ENCODE results near the gene SP2. TPM values are rescaled to one million over a fixed set of nuclear protein-coding genes. Genes with fewer than 3 reads are reported as not detected.

Gene SP2
- total RNA-seq, 1 experiment from 2014 or later, result 1.2 TPM

- DNase-seq (ENCODE audit: low spot score), result no peak
Observed at GRCh38 chr17:47973541-47973940, 77.5 kb downstream of the SP2 start.

- no peak for DNase-seq (ENCODE audit: low spot score)
Observed at GRCh38 chr17:47975189-47975822, 79.3 kb downstream of the SP2 start.

GRCh38 chr17:47975823-47976205 is 79.8 kb downstream of the SP2 start:
- DNase-seq (ENCODE audit: low spot score), result no peak

GRCh38 chr17:47978324-47978723 is 82.3 kb downstream of the SP2 start:
- peak; percentile 60 for DNase-seq (ENCODE audit: low spot score)

Other genes with a start within 250 kb of the SP2 start
- 360 and 467 TPM in 2 replicates for gene KPNB1, start 246.3 kb upstream of the SP2 start, total RNA-seq (2014; rRNA removed; shearing (Covaris generic))
- 3.3 and 5.5 TPM in 2 replicates for gene TBKBP1, start 202.1 kb upstream of the SP2 start, total RNA-seq (2014; rRNA removed; shearing (Covaris generic))
- not detected in 2 replicates for gene TBX21, start 163.0 kb upstream of the SP2 start, total RNA-seq (2014; rRNA removed; shearing (Covaris generic))
- 8.2 and 19.1 TPM in 2 replicates for gene OSBPL7, start 74.4 kb upstream of the SP2 start, total RNA-seq (2014; rRNA removed; shearing (Covaris generic))
- gene MRPL10, start 64.7 kb upstream of the SP2 start, total RNA-seq (2014; rRNA removed; shearing (Covaris generic)), result 41.9 and 58.5 TPM in 2 replicates
- 0.62 and 1.6 TPM in 2 replicates for gene LRRC46, start 64.6 kb upstream of the SP2 start, total RNA-seq (2014; rRNA removed; shearing (Covaris generic))
- 56.8 and 65.4 TPM in 2 replicates for gene SCRN2, start 55.0 kb upstream of the SP2 start, total RNA-seq (2014; rRNA removed; shearing (Covaris generic))
- gene SP6, start 45.1 kb upstream of the SP2 start, total RNA-seq (2014; rRNA removed; shearing (Covaris generic)), result 0.19 and 0.46 TPM in 2 replicates
- gene PNPO, start 45.3 kb downstream of the SP2 start, total RNA-seq (2014; rRNA removed; shearing (Covaris generic)), result 59.4 and 61.9 TPM in 2 replicates
- not detected in 2 replicates for gene PRR15L, start 61.6 kb downstream of the SP2 start, total RNA-seq (2014; rRNA removed; shearing (Covaris generic))
- 87.2 and 96.9 TPM in 2 replicates for gene CDK5RAP3, start 74.9 kb downstream of the SP2 start, total RNA-seq (2014; rRNA removed; shearing (Covaris generic))
- gene COPZ2, start 141.6 kb downstream of the SP2 start, total RNA-seq (2014; rRNA removed; shearing (Covaris generic)), result 24.1 and 40.0 TPM in 2 replicates
- gene NFE2L1, start 152.1 kb downstream of the SP2 start, total RNA-seq (2014; rRNA removed; shearing (Covaris generic)), result 73.6 and 140 TPM in 2 replicates
- 164 and 188 TPM in 2 replicates for gene CBX1, start 205.2 kb downstream of the SP2 start, total RNA-seq (2014; rRNA removed; shearing (Covaris generic))
- gene SNX11, start 211.5 kb downstream of the SP2 start, total RNA-seq (2014; rRNA removed; shearing (Covaris generic)), result 15.1 and 24.8 TPM in 2 replicates

All from A172 (cell line).